KMS-11 (cell line): ENCODE data around the gene ZNF608.

Source experiments
- H2AFZ ChIP-seq: fragments of 200-600 bp; sonication (generic); 2 replicates; pipeline ENCODE4 v1.6.1; 2016; ENCODE audit warnings: antibody characterized with exemption, mixed run types, low read depth
- H3K27ac ChIP-seq: fragments of 200-600 bp; sonication (generic); 2 replicates; pipeline ENCODE4 v1.6.1; 2016; ENCODE audit warnings: mild to moderate bottlenecking, mixed run types
- H3K27me3 ChIP-seq: fragments of 200-600 bp; sonication (generic); 2 replicates; pipeline ENCODE4 v1.6.1; 2017; ENCODE audit warnings: mild to moderate bottlenecking, low read depth, mixed run types, moderate library complexity; ENCODE audit not compliant: insufficient read depth
- H3K36me3 ChIP-seq: fragments of 200-600 bp; sonication (generic); 2 replicates; pipeline ENCODE4 v1.6.1; 2017; ENCODE audit warnings: mild to moderate bottlenecking, mixed run types; ENCODE audit not compliant: insufficient read depth
- H3K4me1 ChIP-seq: fragments of 200-600 bp; sonication (generic); 2 replicates; pipeline ENCODE4 v1.6.1; 2016; ENCODE audit warnings: mild to moderate bottlenecking, low read depth, mixed run types; ENCODE audit not compliant: poor library complexity, severe bottlenecking
- H3K4me2 ChIP-seq: fragments of 200-600 bp; sonication (generic); 2 replicates; pipeline ENCODE4 v1.7.0; 2016; ENCODE audit warnings: mild to moderate bottlenecking, mixed run types
- H3K4me3 ChIP-seq: fragments of 200-600 bp; sonication (generic); IDR thresholded peaks from 2 replicates; pipeline ENCODE4 v1.6.1; 2017; ENCODE audit warnings: low read depth, low read length, mixed read lengths; ENCODE audit not compliant: insufficient read depth
- H3K79me2 ChIP-seq: fragments of 200-600 bp; sonication (generic); 2 replicates; pipeline ENCODE4 v1.6.1; 2016; ENCODE audit warnings: low read depth, mixed run types; ENCODE audit not compliant: insufficient read depth
- H3K9ac ChIP-seq: fragments of 200-600 bp; sonication (generic); 2 replicates; pipeline ENCODE4 v1.6.1; 2016; ENCODE audit warnings: mild to moderate bottlenecking, mixed run types
- H4K20me1 ChIP-seq: fragments of 200-600 bp; sonication (generic); 2 replicates; pipeline ENCODE4 v1.6.1; 2016; ENCODE audit warnings: mild to moderate bottlenecking, mixed run types; ENCODE audit not compliant: insufficient read depth
- TF ChIP-seq, protein P1 (sequence below): fragments of 200-600 bp; sonication (generic); conservative IDR thresholded peaks from 2 replicates; pipeline ENCODE4 v1.6.1; 2017; ENCODE audit warnings: low read depth, mild to moderate bottlenecking, antibody characterized with exemption, low read length, moderate library complexity, mixed read lengths

ZNF608 gene

DNA sequence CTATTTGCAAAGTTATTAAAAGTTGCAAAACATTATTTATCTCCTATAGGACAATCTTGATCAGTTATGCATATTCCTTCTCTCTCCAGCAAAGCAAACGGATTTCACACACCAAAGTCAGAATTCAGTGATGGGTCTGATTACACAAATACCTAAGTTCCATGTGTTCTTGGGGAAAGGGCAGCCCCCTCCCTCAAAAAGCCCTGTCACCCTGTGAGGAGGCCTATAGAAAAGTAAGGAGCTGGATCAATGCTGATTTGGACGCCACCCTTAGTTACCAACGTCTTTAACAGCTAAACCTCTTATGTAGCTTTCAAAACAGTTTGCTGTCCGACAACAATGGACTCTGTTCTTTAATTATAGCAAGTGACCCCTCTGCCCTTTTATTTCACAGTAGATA is 6.4 kb downstream of the ZNF608 start:
- Histone ChIP-seq H3K4me3 (no peak overlapping the region), H3K27ac (no peak overlapping the region), H3K27me3 (no peaks in the 10 kb centered on the region), H3K9ac (no peak overlapping the region), H3K79me2 (no peaks in the 10 kb centered on the region), H3K4me2 (no peak overlapping the region), H3K4me1 (no peaks in the 10 kb centered on the region), H4K20me1 (no peaks in the 10 kb centered on the region), H3K36me3 (no peaks in the 10 kb centered on the region), H2AFZ (no peak overlapping the region)
- TF ChIP-seq, protein P1, sequence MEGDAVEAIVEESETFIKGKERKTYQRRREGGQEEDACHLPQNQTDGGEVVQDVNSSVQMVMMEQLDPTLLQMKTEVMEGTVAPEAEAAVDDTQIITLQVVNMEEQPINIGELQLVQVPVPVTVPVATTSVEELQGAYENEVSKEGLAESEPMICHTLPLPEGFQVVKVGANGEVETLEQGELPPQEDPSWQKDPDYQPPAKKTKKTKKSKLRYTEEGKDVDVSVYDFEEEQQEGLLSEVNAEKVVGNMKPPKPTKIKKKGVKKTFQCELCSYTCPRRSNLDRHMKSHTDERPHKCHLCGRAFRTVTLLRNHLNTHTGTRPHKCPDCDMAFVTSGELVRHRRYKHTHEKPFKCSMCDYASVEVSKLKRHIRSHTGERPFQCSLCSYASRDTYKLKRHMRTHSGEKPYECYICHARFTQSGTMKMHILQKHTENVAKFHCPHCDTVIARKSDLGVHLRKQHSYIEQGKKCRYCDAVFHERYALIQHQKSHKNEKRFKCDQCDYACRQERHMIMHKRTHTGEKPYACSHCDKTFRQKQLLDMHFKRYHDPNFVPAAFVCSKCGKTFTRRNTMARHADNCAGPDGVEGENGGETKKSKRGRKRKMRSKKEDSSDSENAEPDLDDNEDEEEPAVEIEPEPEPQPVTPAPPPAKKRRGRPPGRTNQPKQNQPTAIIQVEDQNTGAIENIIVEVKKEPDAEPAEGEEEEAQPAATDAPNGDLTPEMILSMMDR: no peak

DNA sequence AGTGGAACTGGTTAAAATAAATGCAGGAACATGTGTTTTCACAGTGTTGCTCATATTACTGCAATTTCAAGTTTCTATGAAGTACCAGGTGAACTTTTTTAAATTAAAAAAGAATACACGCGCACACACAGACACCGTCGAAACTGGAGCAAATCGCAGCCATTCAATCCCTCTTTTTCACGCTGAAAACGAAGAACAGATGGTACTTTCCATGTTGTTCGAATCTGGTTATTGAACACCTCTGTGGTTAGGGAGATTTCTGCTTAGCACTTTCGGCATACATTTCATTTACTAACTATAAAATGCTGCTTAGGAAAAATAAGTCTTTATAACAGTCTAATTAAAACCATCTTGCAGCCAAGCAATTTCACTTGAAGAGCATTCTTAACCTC is 6.8 kb downstream of the ZNF608 start:
- TF ChIP-seq, protein P1: no peak
- Histone ChIP-seq H3K4me1 (no peaks in the 10 kb centered on the region), H2AFZ (no peak overlapping the region), H3K4me3 (no peak overlapping the region), H3K9ac (no peak overlapping the region), H3K4me2 (no peak overlapping the region), H4K20me1 (no peaks in the 10 kb centered on the region), H3K27me3 (no peaks in the 10 kb centered on the region), H3K27ac (no peak overlapping the region), H3K79me2 (no peaks in the 10 kb centered on the region), H3K36me3 (no peaks in the 10 kb centered on the region)

DNA sequence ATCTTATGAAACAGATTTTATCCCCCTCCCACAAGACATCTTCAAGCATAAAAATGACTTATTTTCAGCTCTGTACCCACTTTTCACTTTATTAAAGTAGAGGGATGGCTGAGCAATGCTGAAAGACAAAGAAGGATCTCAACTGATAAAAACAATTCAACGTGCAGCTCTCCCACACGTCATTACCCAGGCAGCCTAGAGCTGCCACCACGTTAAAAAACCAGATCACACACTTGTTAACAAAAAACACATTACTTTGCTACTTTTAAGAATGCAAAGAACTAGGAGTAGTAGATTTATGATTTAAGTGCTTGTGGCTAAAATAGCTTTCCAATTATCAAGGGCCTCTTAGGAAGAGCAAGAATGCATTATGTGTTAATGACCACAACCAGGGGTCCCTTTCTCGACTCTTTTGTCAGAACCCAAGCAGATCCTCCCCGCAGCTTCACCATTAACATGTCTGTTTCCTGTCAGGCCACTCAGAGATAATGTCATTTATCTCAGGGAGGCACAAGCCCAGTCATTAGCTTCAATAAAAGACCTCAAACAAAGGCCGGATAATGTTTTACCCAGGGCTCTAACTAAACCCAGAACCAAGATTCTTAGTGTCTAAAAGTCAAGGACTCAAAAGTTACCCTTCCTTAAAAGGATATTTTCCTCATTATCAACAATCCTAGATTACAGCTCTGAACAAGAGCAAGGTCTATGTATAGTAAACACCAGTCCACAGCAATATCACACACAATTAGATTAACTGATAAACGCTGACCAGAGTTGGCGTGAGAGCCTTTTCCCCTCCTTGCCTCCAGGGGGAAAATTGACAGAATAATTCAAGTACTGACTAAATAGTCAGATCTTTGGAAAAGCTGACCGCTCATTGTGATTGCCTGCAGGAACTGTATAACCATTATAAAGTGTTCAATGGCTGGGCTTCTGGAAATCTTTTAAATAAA is 7.5 kb downstream of the ZNF608 start:
- Histone ChIP-seq H3K4me2 (no peak overlapping the region), H3K79me2 (no peaks in the 10 kb centered on the region), H3K27me3 (no peaks in the 10 kb centered on the region), H3K36me3 (no peaks in the 10 kb centered on the region), H3K4me3 (no peak overlapping the region), H4K20me1 (no peaks in the 10 kb centered on the region), H3K27ac (no peak overlapping the region), H2AFZ (no peak overlapping the region), H3K4me1 (no peaks in the 10 kb centered on the region), H3K9ac (no peak overlapping the region)
- TF ChIP-seq, protein P1: no peak

DNA sequence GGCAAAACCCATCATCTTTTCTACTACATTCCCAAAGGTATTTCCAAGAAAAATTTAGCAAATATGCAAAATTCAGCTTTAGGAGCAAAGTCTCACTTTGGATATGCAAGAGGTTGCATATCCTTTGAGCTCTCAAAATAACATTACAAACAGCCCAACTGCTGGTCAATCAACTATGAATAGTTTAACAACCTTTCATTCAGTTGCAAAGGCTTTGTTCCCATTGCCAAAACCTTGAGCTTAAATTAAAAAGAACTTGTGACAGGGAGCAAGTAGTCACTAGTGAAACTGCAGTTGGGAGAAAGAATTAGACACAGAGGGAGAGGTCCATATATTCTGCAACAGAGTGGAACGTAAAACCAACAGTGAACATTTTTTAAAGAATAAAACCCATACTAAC is 8.8 kb downstream of the ZNF608 start:
- H3K27me3 ChIP-seq: no peaks in the 10 kb centered on the region
- H3K4me1 ChIP-seq: no peaks in the 10 kb centered on the region
- no peaks in the 10 kb centered on the region for H3K79me2 ChIP-seq
- H3K4me3 ChIP-seq: no peak overlapping the region
- no peak overlapping the region for H2AFZ ChIP-seq
- no peak overlapping the region for H3K27ac ChIP-seq
- no peak overlapping the region for H3K9ac ChIP-seq
- TF ChIP-seq, protein P1: no peak
- no peaks in the 10 kb centered on the region for H4K20me1 ChIP-seq
- H3K4me2 ChIP-seq: no peak overlapping the region
- no peaks in the 10 kb centered on the region for H3K36me3 ChIP-seq
